ENCODE results near the gene TBC1D22A.

TBC1D22A gene

DNA sequence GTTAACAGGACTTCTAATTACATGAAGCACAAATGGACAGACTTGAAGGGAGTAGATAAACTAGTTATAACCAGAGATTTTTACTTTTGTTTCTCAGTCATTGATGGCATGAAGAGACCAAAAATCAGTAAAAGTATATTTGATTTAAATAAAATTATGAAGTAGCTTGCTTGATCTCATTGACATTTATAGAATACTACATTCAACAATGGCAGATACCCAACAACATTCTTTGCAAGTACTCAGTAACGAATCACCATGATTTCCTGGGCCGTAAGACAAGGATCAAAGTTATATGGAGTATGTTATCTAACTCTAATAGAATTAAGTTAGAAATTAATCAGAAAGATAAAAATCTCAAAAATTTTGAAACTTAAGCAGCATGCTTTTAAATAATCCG is 317.6 kb downstream of the TBC1D22A start:
- no peak for DNase-seq (ENCODE audit: low read depth in 2 of 2)

DNA sequence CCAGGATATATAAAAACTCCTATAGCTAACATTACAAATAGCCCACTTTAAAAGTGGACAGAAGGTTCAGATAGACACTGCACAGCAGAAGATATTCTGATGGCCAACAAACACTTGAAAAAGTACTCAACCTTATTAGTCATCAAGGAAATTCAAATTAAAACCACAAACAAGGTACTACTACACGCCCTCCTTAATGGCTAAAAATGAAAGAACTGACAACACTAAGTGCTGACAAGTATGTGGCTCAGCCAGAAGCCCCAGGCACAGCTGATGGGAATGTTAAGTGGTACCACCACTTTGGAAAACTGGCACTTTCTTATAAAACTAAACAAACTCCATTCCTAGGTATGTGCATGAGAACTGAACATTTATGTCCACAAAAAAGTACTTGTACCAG is 320.1 kb downstream of the TBC1D22A start:
- no peak for DNase-seq (ENCODE audit: low read depth in 2 of 2)

DNA sequence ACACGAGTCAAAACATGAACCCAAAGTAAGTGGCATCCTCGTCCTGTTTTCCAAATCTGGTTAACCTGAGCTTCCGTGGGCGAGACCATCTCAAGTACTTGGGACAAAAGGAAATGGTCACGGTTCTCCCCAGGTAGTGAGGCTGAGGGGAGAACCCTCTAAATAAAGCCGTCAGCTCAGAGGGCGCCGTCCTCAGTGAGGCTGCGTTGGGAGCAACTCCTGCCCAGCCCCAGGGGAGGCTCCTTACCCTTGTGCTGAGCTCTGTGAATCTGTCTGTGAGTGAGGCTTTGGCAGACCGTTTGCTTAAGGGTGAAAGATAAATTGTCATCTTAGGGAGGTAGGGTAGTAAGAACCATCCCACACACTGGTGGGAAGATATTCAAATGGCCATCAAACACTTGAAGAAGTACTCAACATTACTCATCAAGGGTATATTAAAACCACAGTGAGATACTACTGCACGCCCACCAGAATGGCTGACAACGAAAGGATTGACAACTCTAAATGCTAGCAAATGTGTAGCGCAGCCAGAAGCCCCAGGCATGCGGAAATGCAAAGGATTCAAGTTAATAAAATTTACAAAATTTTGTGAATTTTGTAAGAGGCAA is 321.0 kb downstream of the TBC1D22A start:
- no peak for DNase-seq (ENCODE audit: low read depth in 2 of 2)

- DNase-seq (ENCODE audit: low read depth in 2 of 2), result no peak
Observed at GRCh38 chr22:47084226-47084625, 321.8 kb downstream of the TBC1D22A start.

GRCh38 chr22:47086596-47087248 is 324.3 kb downstream of the TBC1D22A start:
- no peak for DNase-seq (ENCODE audit: low read depth in 2 of 2)

GRCh38 chr22:47088480-47089158 is 326.2 kb downstream of the TBC1D22A start:
- no peak for DNase-seq (ENCODE audit: low read depth in 2 of 2)

- no peak for DNase-seq (ENCODE audit: low read depth in 2 of 2)
Observed at GRCh38 chr22:47089374-47089773, 326.9 kb downstream of the TBC1D22A start.

DNA sequence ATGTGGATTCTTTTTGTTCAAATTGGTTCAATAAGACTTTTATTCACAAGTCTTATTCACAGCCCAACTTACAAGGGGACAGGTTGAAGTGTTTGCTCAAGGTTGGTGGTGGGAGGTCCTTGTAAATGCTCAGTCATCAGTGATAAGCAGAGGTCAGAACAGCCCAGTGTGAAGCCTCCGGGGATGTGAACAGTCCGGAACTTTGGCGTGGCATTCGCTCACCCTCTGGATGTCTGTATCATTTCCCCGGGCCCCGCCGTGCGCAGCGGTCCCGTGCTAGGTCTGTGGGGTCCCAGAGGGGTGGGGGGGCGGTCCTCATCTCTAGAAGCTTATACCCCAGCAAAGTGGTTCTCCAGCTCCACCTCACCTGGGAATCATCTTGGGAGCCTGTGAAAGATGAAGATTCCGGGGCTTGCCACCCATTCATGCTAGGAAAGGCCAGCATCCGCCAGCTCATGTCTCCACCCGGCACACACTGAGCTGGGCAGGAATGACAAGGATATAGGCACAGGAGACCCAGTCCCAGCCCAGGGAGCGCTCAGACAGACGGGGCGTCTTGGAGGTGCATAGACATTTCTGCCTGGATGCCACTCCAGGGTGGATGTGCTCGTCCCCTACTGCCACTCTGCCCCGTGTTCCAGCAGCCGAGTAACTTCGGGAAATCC is 327.5 kb downstream of the TBC1D22A start:
- no peak for DNase-seq (ENCODE audit: low read depth in 2 of 2)

DNA sequence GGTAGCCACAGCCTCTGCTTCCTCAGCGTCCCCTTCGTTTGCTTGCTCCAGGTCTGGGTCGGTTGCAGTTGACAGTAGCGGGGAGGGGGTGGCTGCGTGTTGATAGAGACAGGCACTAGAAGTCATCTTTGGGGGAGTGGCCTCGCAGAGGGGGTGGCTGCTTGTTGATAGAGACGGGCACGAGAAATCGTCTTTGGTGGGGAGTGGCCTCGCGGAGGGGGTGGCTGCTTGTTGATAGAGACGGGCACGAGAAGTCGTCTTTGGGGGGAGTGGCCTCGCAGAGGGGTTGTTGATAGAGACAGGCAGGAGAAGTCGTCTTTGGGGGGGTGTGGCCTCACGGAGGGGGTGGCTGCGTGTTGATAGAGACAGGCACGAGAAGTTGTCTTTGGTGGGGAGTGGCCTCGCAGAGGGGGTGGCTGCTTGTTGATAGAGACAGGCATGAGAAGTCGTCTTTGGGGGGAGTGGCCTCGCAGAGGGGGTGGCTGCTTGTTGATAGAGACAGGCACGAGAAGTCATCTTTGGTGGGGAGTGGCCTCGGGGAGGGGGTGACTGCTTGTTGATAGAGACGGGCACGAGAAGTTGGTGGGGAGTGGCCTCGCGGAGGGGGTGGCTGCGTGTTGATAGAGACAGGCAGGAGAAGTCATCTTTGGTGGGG is 328.3 kb downstream of the TBC1D22A start:
- no peak for DNase-seq (ENCODE audit: low read depth in 2 of 2)

- DNase-seq (ENCODE audit: low read depth in 2 of 2), result no peak
Observed at GRCh38 chr22:47091246-47091651, 328.8 kb downstream of the TBC1D22A start.

DNA sequence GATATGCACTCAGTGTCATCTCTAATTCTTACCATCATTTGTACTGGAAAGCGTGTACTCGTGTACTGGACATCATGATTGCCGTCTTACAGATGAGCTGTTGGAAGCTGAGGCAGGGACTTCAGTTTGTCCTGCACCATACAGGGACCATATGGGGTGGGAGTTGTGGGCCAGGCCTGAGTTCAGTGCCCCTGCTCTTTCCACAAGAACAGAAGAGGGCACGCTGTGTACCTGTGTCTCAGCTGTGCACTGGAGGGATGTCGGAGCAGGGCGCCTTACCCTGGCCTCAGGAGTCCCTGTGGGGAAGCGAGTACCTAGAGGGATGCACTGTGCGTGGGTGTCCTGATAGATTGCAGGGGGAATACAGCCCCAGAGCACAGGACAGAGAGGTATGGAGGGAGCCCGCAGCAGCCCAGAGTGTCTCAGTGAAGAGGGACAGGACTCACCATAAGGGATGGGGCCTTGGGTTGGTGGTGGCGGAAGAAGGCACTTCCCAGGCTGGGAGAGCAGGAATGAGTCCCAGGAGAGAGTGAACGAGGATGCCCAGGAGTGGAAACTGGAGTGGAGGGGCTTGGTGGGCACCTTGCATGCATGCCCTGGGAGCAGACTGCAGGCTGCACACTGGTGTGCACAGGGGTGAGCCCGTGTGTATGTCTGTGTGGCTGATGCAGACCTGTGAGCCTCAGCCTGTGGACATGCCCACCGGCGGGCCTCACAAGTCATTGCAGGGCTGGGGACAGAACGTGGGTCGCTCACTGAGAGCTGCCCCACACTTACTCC is 329.7 kb downstream of the TBC1D22A start:
- DNase-seq (ENCODE audit: low read depth in 2 of 2), result no peak

DNA sequence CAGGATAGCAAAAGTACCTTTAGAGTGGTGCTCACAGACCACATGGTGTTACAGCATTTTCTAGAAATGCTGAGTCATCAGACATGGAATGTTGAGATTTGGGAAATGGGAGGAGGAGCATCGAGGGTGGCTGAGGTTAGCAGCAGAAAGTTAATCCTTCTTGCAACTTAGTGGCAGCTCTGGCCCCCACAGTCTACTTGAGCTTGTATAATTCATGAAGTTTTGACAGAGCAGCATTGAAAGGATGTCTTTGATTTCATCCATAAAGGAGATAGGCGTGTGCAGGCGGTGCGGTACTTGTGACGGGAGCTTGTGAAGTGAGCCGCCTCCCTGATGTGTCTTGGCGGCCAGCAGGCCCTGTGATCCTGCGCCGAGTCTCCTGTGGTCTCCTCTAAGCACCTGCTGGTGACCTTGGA is 330.5 kb downstream of the TBC1D22A start:
- no peak for DNase-seq (ENCODE audit: low read depth in 2 of 2)

DNA sequence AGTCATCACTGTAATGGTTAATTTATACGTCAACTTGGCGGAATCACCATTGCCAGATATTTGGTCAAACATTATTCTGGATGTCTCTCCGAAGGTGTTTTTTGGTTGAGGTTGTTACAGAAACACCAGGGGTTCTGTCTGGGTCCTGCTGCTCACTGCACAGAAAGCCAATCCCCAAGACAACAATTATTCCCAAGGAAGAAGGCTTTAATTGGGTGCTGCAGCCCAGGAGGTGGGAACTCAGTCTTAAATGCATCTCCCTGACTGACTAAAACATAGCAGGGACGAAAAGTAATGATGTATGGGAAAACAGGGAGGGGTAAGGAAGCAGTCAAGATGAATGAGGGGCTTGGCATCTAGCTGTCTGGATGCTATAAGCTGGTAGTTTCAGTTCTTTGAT is 331.3 kb downstream of the TBC1D22A start:
- no peak for DNase-seq (ENCODE audit: low read depth in 2 of 2)

DNA sequence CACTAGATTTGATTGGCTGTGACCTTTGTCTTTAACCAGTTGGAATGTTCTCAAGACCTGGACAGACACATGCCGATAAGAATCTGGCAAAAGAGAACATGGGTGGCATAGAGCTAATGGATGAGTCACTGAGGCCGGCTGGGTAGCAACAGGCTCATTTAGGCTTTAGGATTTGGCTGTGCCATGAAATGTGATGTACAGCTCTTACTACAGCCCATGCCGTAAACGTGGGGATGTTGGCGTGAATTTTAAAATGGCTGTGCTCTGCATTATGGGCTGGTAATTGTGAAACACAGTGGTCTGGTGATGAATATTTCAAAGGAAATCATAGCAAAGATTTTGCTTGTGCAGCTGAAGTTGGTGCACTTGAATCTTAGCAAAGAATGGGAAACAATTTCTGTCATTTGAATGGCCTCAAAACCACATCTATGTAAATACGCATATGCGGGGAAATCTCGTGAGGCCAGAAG is 332.4 kb downstream of the TBC1D22A start:
- no peak for DNase-seq (ENCODE audit: low read depth in 2 of 2)

DNA sequence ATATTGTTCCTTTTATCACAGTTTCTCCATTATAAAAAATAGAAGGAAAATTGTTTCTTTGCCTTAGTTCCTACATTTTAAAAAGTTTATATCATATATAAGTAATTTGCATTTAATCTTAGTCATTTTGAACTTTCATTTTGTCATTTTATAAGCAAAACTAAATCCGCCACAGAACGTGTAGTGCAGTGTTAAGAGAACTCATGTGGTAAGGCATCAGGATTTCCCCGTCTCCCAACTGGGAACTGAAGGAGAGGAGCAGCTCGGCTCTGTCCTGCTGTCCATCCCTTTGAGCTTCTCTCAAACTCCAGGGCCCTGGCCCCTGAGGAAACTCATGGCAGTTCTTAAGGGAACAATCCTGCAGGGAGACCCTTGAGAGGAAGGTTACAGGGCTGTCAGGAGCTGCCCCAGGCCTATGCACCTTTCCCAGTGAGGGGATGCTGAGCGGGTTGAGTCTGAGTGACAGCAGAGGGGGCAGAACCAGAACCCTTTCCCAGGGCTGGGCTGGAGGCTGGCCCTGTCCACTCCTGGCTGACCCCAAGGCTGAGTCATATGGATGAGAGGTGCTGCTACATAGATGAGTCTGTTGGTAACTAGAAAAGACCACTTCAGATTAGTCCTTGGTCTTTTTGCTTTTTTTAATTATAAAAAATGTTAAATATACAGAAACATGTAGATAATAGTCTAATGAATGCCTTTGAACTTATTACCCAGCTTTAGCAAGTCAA is 333.1 kb downstream of the TBC1D22A start:
- no peak for DNase-seq (ENCODE audit: low read depth in 2 of 2)

DNA sequence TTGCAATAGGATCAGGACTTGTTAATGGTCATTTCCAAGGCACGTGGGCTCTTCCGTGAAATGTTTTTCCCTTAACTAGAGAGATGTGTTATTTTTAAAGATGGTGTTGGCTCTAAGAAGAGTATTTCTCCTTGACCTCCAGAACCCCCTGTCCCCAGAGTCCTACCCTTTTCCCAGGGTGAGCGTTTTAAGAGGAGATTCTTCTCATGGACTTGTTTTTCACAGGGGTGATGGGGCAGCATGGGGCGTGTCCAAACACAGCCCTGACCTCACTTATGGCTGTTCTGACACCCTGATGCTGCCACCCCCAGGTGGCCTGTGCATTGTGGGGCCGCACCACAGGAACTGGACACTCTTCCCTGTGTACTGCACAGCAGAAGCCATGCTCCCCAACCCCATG is 335.7 kb downstream of the TBC1D22A start:
- no peak for DNase-seq (ENCODE audit: low read depth in 2 of 2)

DNA sequence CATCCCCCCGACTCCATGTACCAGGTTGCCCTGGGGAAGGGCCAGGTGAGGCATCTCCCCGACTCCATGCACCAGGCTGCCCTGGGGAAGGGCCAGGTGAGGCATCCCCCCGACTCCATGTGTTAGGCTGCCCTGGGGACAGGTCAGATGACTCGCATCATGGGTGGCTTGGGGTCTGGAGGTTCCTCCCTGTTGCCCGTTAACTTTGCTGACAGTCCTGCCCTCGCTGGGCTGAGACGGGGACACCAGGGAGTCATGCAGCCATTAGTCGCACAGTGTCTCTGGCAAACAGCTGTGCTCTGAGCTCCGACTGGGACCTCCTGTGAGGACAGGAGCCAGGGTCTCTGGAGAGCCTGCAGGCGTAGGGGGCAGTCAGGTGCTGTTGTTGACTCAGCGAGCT is 336.1 kb downstream of the TBC1D22A start:
- no peak for DNase-seq (ENCODE audit: low read depth in 2 of 2)

GRCh38 chr22:47100019-47100418 is 337.6 kb downstream of the TBC1D22A start:
- no peak for DNase-seq (ENCODE audit: low read depth in 2 of 2)

DNA sequence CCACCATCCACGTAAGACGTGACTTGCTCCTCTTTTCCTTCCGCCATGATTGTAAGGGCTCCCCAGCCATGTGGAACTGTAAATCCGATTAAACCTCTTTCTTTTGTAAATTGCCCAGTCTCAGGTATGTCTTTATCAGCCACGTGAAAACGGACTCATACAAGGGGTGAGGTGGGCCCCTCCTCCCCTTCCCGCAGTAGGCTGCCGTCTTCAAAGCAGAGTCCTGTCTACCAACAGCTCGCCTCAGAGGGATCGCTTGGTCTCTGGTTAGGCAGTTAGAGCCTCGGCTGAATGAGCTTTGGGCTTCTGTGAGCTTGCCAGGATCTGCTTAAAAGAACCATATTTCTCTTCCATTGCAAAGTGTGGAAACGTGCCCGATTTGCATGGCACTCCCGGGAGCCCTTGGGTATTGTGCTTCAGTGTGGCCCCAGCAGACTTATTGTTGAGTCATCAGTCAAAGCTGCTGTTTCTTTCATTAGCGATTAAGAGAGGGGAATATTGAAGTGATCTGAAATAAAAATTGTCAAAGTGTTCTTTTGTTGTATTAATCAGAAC is 338.3 kb downstream of the TBC1D22A start:
- DNase-seq (ENCODE audit: low read depth in 2 of 2), result no peak

DNA sequence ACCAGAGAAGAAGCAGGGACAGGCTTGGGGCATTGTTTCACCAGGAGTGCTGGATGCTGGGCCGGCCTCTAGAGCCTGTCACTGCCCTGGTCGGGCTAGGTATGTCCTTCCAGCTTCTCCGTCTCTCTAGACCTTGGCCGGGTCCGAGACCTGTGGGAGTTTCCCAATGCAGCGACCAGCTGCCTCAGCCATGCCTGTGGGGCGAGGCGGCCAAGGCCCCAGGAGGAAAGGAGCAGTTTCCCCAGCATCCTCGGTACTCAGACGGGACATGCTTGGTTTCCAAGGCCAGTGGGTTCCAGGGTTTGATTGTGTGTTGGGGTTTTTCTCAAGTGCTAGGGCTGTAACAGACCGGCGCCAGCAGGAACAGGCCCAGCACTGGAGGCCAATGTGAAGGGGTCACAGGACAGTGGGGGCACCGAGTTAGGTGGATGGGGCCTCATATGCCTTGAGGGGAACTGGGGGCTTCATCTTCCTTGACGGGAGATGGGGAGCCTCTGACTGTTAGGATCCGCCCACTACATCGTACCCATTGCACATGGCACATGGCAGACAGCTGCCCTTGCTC is 339.0 kb downstream of the TBC1D22A start:
- DNase-seq (ENCODE audit: low read depth in 2 of 2), result no peak

All from stimulated activated CD4-positive, alpha-beta T cell treated with anti-CD3 and anti-CD28 coated beads, Interleukin-12 subunit alpha, Interleukin-12 subunit beta, amount 100 ng/mL, for 24 hours (primary cell).